Stimulated activated CD8-positive, alpha-beta memory T cell treated with anti-CD3 and anti-CD28 coated beads, Interleukin-12 subunit alpha, Interleukin-12 subunit beta, amount 100 ng/mL, for 24 hours (primary cell): ENCODE data around the gene MLPH.
"Not testable (repeated sequence)": the region's sequence is repeated elsewhere in the genome, so short reads cannot be mapped to it uniquely, and the experiment has no call there.

Experiments
- DNase-seq: peaks from one replicate; pipeline ENCODE4 v3.0.0-alpha.2; 2020; ENCODE audit errors: extremely low read depth

MLPH gene

GRCh38 chr2:237583385-237584295, 96.6 kb downstream of the MLPH start:
- DNase-seq, result no peak

DNA sequence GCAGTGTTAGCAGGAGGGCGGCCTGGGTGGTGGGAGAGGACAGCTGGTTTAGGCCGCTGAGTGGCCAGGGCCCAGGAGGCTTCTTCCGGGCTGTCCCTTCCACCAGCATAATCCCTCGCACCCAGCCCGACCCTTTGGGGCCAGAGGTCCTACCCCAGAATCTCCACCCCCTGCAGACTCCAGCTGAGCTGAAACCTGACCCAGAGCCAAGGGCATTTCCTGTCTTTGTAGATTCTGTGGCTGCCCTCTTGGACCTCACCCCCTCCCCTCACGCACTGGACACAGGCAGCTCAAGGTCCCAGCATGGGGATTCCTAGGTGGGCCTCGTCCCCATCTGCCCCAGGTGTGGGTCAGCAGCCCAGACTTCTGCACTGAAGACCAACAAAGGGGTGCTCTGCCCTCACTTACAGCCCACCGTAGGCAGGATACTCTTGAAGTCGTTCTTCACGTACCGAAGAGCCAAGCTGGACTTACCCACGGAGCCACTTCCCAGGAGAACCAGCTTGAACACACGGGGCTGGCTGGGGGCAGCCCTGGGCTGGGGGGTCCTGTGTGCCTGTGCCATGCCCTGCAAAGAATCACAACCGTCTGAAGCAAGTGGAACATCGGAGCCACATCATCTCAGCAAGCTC, 98.7 kb downstream of the MLPH start:
- DNase-seq, result no peak

DNA sequence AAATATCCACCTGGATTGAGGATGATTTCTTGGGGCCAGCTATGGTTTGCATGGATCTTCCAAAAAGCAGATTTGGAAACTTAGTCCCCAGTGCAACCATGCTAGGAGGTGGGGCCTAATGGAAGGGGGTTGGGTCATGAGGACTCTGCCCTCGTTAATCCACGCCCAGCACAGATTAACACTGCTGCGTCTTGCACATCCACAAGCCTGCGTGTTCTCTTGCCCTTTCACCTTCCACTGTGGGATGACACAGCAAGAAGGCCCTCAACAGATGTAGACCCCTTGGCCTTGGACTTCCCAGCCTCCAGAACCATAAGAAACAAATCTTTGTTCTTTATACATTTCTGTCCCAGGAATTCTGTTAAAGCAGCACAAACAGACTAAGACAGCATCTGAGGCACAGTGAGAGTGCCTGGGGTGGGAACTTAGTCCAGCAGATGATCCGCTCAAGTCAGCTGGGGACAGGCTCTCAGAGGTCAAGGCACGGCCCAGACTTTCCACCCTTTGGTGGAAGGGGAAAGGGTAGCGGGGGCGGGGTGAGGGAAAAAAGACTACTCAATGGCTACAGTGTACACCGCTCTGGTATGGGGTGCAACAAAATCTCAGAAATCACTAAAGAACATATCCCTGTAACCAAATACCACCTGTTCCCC, 101.1 kb downstream of the MLPH start:
- DNase-seq, result no peak

DNA sequence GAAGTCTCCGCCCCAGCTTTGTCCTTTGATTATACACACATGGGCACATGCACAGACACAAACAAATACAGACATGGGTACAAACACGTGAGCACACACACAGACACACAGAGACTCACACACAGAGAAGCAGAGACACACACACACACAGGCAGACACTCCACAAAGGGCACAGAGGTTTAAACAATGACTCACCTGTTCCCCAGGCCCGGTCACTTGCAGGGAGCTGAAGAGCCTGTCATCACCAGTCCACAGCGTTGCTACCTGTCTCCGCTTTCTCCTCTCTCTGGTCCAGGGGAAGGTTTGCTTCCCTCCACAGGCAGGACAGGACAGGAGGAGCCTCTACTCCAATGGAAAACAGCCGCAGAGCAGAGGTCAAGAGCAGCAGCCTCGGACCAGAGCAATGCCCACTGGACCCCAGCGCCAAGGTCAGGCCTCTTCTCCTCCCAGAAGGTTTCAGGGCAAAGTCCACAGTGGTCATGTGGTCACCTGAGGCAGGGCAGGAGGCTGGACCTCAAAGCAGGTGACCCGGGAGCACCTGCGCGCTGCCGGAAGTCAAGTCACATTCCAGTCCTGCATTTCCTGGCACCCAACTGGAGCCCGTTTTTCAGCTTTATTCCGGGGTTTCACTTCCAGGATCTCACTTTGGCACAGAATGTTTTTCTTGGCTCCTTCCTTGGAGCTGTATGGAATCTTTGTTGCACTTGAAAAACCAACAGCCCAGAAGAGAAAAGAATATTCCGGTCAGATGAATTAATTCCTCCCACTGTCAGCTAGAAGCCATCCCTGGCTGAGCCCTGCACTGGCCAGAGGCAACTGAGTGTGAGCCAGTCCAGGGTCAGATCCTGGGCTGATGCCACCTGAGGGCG, 103.5 kb downstream of the MLPH start, which contains the start of gene RAB17:
RAB17 (minus strand) TSS at position 463 of the 869 bp plus-strand sequence. CDS start 4,580 bp downstream, outside the sequence.
- DNase-seq, result no peak

- DNase-seq, result no peak
These were observed 104.3 kb downstream of the MLPH start for GRCh38 chr2:237591141-237591881.

GRCh38 chr2:237592425-237592980, 105.5 kb downstream of the MLPH start:
- DNase-seq, result no peak

- DNase-seq, result no peak
These were observed 106.0 kb downstream of the MLPH start for GRCh38 chr2:237593036-237593435.

- DNase-seq, result no peak
These were observed 106.7 kb downstream of the MLPH start for GRCh38 chr2:237593596-237594320.

- DNase-seq, result no peak
These were observed 107.4 kb downstream of the MLPH start for GRCh38 chr2:237594514-237594871.

DNA sequence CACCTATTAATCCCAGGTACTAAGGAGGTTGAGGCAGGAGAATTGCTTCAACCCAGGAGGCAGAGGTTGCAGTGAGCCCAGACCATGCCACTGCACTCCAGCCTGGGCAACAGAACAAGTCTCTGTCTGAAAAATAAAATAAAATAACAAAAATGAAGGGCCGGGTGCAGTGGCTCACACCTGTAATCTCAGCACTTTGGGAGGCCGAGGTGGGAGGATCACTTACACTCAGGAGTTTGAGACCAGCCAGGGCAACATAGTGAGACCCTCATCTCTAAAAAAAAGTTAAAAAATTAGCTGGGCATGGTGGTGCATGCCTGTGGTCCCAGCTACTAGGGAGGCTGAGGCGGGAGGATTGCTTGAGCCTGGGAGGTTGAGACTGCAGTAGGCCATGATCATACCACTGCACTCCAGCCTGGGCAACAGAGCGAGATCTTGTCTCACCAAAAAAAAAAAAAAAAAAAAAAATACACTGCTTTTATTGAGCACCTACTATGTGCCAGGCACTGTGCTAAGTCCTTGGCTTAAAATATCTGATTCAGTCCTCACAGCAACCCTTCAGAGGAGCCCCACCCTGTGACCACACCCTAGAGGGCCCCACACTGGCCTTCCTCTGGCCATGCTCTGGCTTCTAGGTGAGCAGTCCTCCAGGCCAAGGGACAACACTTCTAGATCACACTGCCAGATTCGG, 108.9 kb downstream of the MLPH start:
- not testable (repeated sequence) for DNase-seq

- no peak for DNase-seq
These were observed 109.6 kb downstream of the MLPH start for GRCh38 chr2:237596520-237597195.

- DNase-seq, result no peak
These were observed 110.4 kb downstream of the MLPH start for GRCh38 chr2:237597196-237598145.

GRCh38 chr2:237598468-237599208, 111.6 kb downstream of the MLPH start:
- DNase-seq, result no peak

- no peak for DNase-seq
These were observed 112.5 kb downstream of the MLPH start for GRCh38 chr2:237599465-237600110.

GRCh38 chr2:237600205-237600846, 113.3 kb downstream of the MLPH start:
- DNase-seq, result no peak
